Mononuclear cell (primary cell): ENCODE measurements around the gene FAM174C. TPM values are rescaled to one million over a fixed set of nuclear protein-coding genes. Genes with fewer than 3 reads are reported as not detected.

Source experiments
- H3K27me3 ChIP-seq: 2 replicates; pipeline ENCODE4 v1.6.0; 2011; ENCODE audit warnings: low read length, control low read depth; ENCODE audit not compliant: insufficient read depth
- H3K4me1 ChIP-seq: 2 replicates; pipeline ENCODE4 v1.5.1; 2011; ENCODE audit warnings: mild to moderate bottlenecking, low read length, control low read depth; ENCODE audit not compliant: insufficient read depth
- H3K4me3 ChIP-seq: 2 replicates; pipeline ENCODE4 v1.5.1; 2011; ENCODE audit warnings: mild to moderate bottlenecking, low read length, moderate library complexity
- H3K9me3 ChIP-seq: 2 replicates; pipeline ENCODE4 v1.5.1; 2011; ENCODE audit warnings: low read depth, mild to moderate bottlenecking, control low read depth, low read length
- total RNA-seq: library from RNA; depleted of rRNA; stranded (reverse); fragments of >200 nt; gene quantifications from one replicate; pipeline ENCODE4 v1.2.3, GENCODE V29; 2012

Gene FAM174C
- total RNA-seq, 1 donor = 16.3 TPM

- no peaks in the 10 kb centered on the region for H3K9me3 ChIP-seq
- peaks cover 14% of the 10 kb centered on the region for H3K27me3 ChIP-seq
- no peak overlapping the region for H3K4me3 ChIP-seq
- H3K4me1 ChIP-seq = peaks cover 11% of the 10 kb centered on the region
Measured at GRCh38 chr19:1234051-1234954, 41.0 kb upstream of the FAM174C start.

- Histone ChIP-seq H3K9me3 (no peaks in the 10 kb centered on the region), H3K4me3 (no peak overlapping the region), H3K27me3 (peaks cover 14% of the 10 kb centered on the region), H3K4me1 (peaks cover 11% of the 10 kb centered on the region)
Measured at GRCh38 chr19:1234955-1235380, 40.4 kb upstream of the FAM174C start.

GRCh38 chr19:1235625-1236538 lies 39.4 kb upstream of the FAM174C start:
- Histone ChIP-seq H3K4me1 (peaks cover 18% of the 10 kb centered on the region), H3K4me3 (no peak overlapping the region), H3K27me3 (peaks cover 14% of the 10 kb centered on the region), H3K9me3 (no peaks in the 10 kb centered on the region)

- no peaks in the 10 kb centered on the region for H3K9me3 ChIP-seq
- H3K4me3 ChIP-seq = no peak overlapping the region
- H3K4me1 ChIP-seq = peaks cover 24% of the 10 kb centered on the region
- H3K27me3 ChIP-seq = peaks cover 14% of the 10 kb centered on the region
Measured at GRCh38 chr19:1236576-1236975, 38.8 kb upstream of the FAM174C start.

GRCh38 chr19:1237027-1237659 lies 38.2 kb upstream of the FAM174C start:
- Histone ChIP-seq H3K27me3 (peaks cover 14% of the 10 kb centered on the region), H3K4me1 (peaks cover 28% of the 10 kb centered on the region), H3K4me3 (no peak overlapping the region), H3K9me3 (no peaks in the 10 kb centered on the region)

- Histone ChIP-seq H3K4me1 (peaks cover 35% of the 10 kb centered on the region), H3K27me3 (peaks cover 14% of the 10 kb centered on the region), H3K4me3 (no peak within 1 kb of the TSS), H3K9me3 (no peaks in the 10 kb centered on the region)
Measured at GRCh38 chr19:1237754-1238368, 37.5 kb upstream of the FAM174C start, which contains the start of gene CBARP. Gene CBARP (minus strand): TSS chr19:1238005. CDS start chr19:1236100, 1,905 bp downstream.

GRCh38 chr19:1238369-1239303 lies 36.7 kb upstream of the FAM174C start:
- Histone ChIP-seq H3K27me3 (peaks cover 14% of the 10 kb centered on the region), H3K4me1 (peaks cover 43% of the 10 kb centered on the region), H3K9me3 (no peaks in the 10 kb centered on the region), H3K4me3 (no peak overlapping the region)

GRCh38 chr19:1239420-1239795 lies 35.9 kb upstream of the FAM174C start:
- Histone ChIP-seq H3K9me3 (no peaks in the 10 kb centered on the region), H3K4me3 (no peak overlapping the region), H3K27me3 (peaks cover 14% of the 10 kb centered on the region), H3K4me1 (peaks cover 50% of the 10 kb centered on the region)

GRCh38 chr19:1239796-1240737 lies 35.3 kb upstream of the FAM174C start:
- H3K27me3 ChIP-seq = peaks cover 14% of the 10 kb centered on the region
- H3K4me3 ChIP-seq = peak overlapping the region; percentile 20
- peaks cover 57% of the 10 kb centered on the region for H3K4me1 ChIP-seq
- no peaks in the 10 kb centered on the region for H3K9me3 ChIP-seq

GRCh38 chr19:1240925-1241324 lies 34.4 kb upstream of the FAM174C start:
- Histone ChIP-seq H3K9me3 (no peaks in the 10 kb centered on the region), H3K4me3 (no peak overlapping the region), H3K4me1 (peaks cover 62% of the 10 kb centered on the region), H3K27me3 (peaks cover 14% of the 10 kb centered on the region)

- H3K4me1 ChIP-seq = peaks cover 62% of the 10 kb centered on the region
Measured at GRCh38 chr19:1241417-1242095, 33.8 kb upstream of the FAM174C start, which contains the start of gene ATP5F1D. Gene ATP5F1D (plus strand): TSS chr19:1241751. CDS start chr19:1241851, 100 bp downstream.

More at GRCh38 chr19:1241417-1242095, 33.8 kb upstream of the FAM174C start, which contains the start of gene ATP5F1D:
- H3K27me3 ChIP-seq = peaks cover 11% of the 10 kb centered on the region
- H3K9me3 ChIP-seq = no peaks in the 10 kb centered on the region
- H3K4me3 ChIP-seq = peak within 1 kb of the TSS; percentile 57
